H1 (cell line): ENCODE measurements around the gene DIDO1. TPM values are rescaled to one million over a fixed set of nuclear protein-coding genes. Genes with fewer than 3 reads are reported as not detected.

ENCODE experiments used
- CTCF ChIA-PET: fragments of 300-600 bp; sonication (Branson Sonifier 250); formaldehyde crosslinking; loops from one replicate; lab custom pipeline; 2021; ENCODE audit not compliant: partially characterized antibody; lab: Charles Lee
- POLR2A ChIA-PET: fragments of 300-600 bp; sonication (Branson Sonifier 250); formaldehyde crosslinking; loops from one replicate; lab custom pipeline; 2021; ENCODE audit warnings: inconsistent platforms; ENCODE audit not compliant: partially characterized antibody; lab: Charles Lee
- DNase-seq, 2 experiments: peaks; one replicate each; pipeline versions ENCODE4 v3.0.0 to v3.0.0-alpha.2; 2010 to 2022; ENCODE audit warnings: low spot score in 2 of 2, low read depth in 1 of 2, mixed read lengths in 1 of 2
- FAIRE-seq: peaks from 2 replicates; lab custom pipeline; 2011; peaks lifted over from hg19 to GRCh38; lab: Jason Lieb, UNC
- H2AFZ ChIP-seq: 2 replicates; pipeline ENCODE4 v1.8.1; 2012; ENCODE audit warnings: low read length, inconsistent platforms
- H2AK5ac ChIP-seq: 2 replicates; pipeline ENCODE4 v1.6.1; 2013; ENCODE audit warnings: low read depth, low read length
- H2BK120ac ChIP-seq: replicated peaks from 2 replicates; pipeline ENCODE3; 2013; ENCODE audit warnings: low read depth, low read length, inconsistent platforms
- H2BK12ac ChIP-seq: 2 replicates; pipeline ENCODE4 v1.6.1; 2013; ENCODE audit warnings: low read depth, low read length
- H2BK15ac ChIP-seq: 2 replicates; pipeline ENCODE4 v1.6.1; 2013; ENCODE audit warnings: low read length
- H2BK20ac ChIP-seq: 2 replicates; pipeline ENCODE4 v1.6.1; 2013; ENCODE audit warnings: low read length
- H2BK5ac ChIP-seq: 2 replicates; pipeline ENCODE4 v1.6.1; 2013; ENCODE audit warnings: low read depth, low read length
- H3K14ac ChIP-seq: 2 replicates; pipeline ENCODE4 v1.6.1; 2013; ENCODE audit warnings: inconsistent platforms; ENCODE audit not compliant: insufficient read length
- H3K18ac ChIP-seq: 2 replicates; pipeline ENCODE4 v1.6.1; 2013; ENCODE audit warnings: low read length; ENCODE audit errors: extremely low read depth
- H3K23ac ChIP-seq: 2 replicates; pipeline ENCODE4 v1.6.1; 2013; ENCODE audit warnings: inconsistent platforms; ENCODE audit not compliant: insufficient read length
- H3K23me2 ChIP-seq: 2 replicates; pipeline ENCODE4 v1.6.1; 2013; ENCODE audit warnings: low read depth, low read length
- H3K27ac ChIP-seq: 2 replicates; pipeline ENCODE4 v1.6.1; 2011; ENCODE audit warnings: low read depth, low read length, inconsistent platforms
- H3K27me3 ChIP-seq, 4 experiments: replicated peaks in 1 of 4; 1 replicate in 1 of 4; 2 replicates in 3 of 4; pipeline versions ENCODE4 v1.6.1 to v1.8.1; 2011 to 2013; ENCODE audit warnings: low read length in 3 of 4, mild to moderate bottlenecking in 3 of 4, inconsistent platforms in 2 of 4, mixed read lengths in 2 of 4, moderate library complexity in 1 of 4; ENCODE audit not compliant: control insufficient read depth in 3 of 4, insufficient read depth in 3 of 4; ENCODE audit errors: extremely low read depth in 1 of 4
- H3K36me3 ChIP-seq, 4 experiments: 2 replicates each; pipeline versions ENCODE4 v1.6.1 to v1.8.1; 2011 to 2013; ENCODE audit warnings: mild to moderate bottlenecking in 4 of 4, low read length in 3 of 4, moderate library complexity in 2 of 4, control low read depth in 1 of 4, inconsistent platforms in 1 of 4; ENCODE audit not compliant: insufficient read depth in 4 of 4, control insufficient read depth in 2 of 4
- H3K4ac ChIP-seq: replicated peaks from 2 replicates; pipeline ENCODE3; 2013; ENCODE audit warnings: low read length, low read depth, mixed read lengths, inconsistent platforms; ENCODE audit not compliant: insufficient read length
- H3K4me1 ChIP-seq, 4 experiments: replicated peaks in 1 of 4; 1 replicate in 1 of 4; 2 replicates in 3 of 4; pipeline versions ENCODE4 v1.6.1 to v1.8.1; 2011 to 2013; ENCODE audit warnings: low read length in 3 of 4, inconsistent platforms in 2 of 4, mixed read lengths in 1 of 4; ENCODE audit not compliant: insufficient read depth in 4 of 4, control insufficient read depth in 3 of 4
- H3K4me2 ChIP-seq, 2 experiments: 2 replicates each; pipeline versions ENCODE4 v1.6.1 to v1.8.1; 2011 to 2013; ENCODE audit warnings: low read depth in 2 of 2, low read length in 2 of 2, control low read depth in 1 of 2, inconsistent platforms in 1 of 2, mild to moderate bottlenecking in 1 of 2; ENCODE audit not compliant: insufficient read depth in 1 of 2
- H3K4me3 ChIP-seq, 4 experiments: fragments of 200-600, 300-600 bp in 1 of 4; sonication (generic), shearing (Covaris generic), sonication (Bioruptor Twin) in 1 of 4; 2 replicates each; pipeline versions ENCODE4 v1.5.1 to v1.8.1; 2011 to 2016; ENCODE audit warnings: low read length in 4 of 4, low read depth in 3 of 4, control low read depth in 2 of 4, inconsistent platforms in 2 of 4, mild to moderate bottlenecking in 2 of 4, mixed read lengths in 1 of 4, moderate library complexity in 1 of 4; ENCODE audit not compliant: insufficient read depth in 2 of 4; ENCODE audit errors: extremely low read depth in 1 of 4
- H3K56ac ChIP-seq: replicated peaks from 2 replicates; pipeline ENCODE3; 2013; ENCODE audit warnings: low read depth, mild to moderate bottlenecking, mixed read lengths, low read length, inconsistent platforms; ENCODE audit not compliant: insufficient read length
- H3K79me1 ChIP-seq: 2 replicates; pipeline ENCODE4 v1.6.1; 2013; ENCODE audit warnings: low read depth, low read length, control low read depth
- H3K79me2 ChIP-seq, 2 experiments: 2 replicates each; pipeline versions ENCODE4 v1.6.1 to v1.8.1; 2012 to 2013; ENCODE audit warnings: low read length in 2 of 2, mild to moderate bottlenecking in 2 of 2, inconsistent platforms in 1 of 2; ENCODE audit not compliant: insufficient read depth in 2 of 2, control insufficient read depth in 1 of 2
- H3K9ac ChIP-seq, 4 experiments: replicated peaks in 1 of 4; 1 replicate in 1 of 4; 2 replicates in 3 of 4; pipeline versions ENCODE4 v1.6.1 to v1.8.1; 2011 to 2013; ENCODE audit warnings: low read depth in 3 of 4, low read length in 3 of 4, control low read depth in 2 of 4, mild to moderate bottlenecking in 2 of 4, moderate library complexity in 2 of 4, inconsistent platforms in 1 of 4; ENCODE audit errors: extremely low read depth in 1 of 4
- H3K9me3 ChIP-seq, 2 experiments: 2 replicates each; pipeline versions ENCODE4 v1.6.1 to v1.8.1; 2012 to 2013; ENCODE audit warnings: mild to moderate bottlenecking in 2 of 2, moderate library complexity in 2 of 2, control low read depth in 1 of 2, inconsistent platforms in 1 of 2, low read depth in 1 of 2, low read length in 1 of 2, mixed read lengths in 1 of 2; ENCODE audit not compliant: insufficient read depth in 2 of 2
- H4K20me1 ChIP-seq, 2 experiments: replicated peaks in 1 of 2; 2 replicates each; pipeline versions ENCODE3 to v1.8.1; 2011 to 2013; ENCODE audit warnings: inconsistent platforms in 2 of 2, low read length in 2 of 2, mild to moderate bottlenecking in 1 of 2; ENCODE audit not compliant: insufficient read depth in 2 of 2, control insufficient read depth in 1 of 2
- H4K5ac ChIP-seq: 2 replicates; pipeline ENCODE4 v1.6.1; 2013; ENCODE audit warnings: low read length, low read depth, mixed read lengths, inconsistent platforms; ENCODE audit not compliant: insufficient read length
- H4K8ac ChIP-seq: 2 replicates; pipeline ENCODE4 v1.8.0; 2013; ENCODE audit warnings: mild to moderate bottlenecking, moderate library complexity, low read length, inconsistent platforms; ENCODE audit not compliant: insufficient read depth; ENCODE audit errors: extremely low read depth
- H4K91ac ChIP-seq: replicated peaks from 2 replicates; pipeline ENCODE3; 2013; ENCODE audit warnings: low read length, mixed read lengths, inconsistent platforms; ENCODE audit not compliant: insufficient read length
- ATF3 ChIP-seq: IDR thresholded peaks from 2 replicates; pipeline ENCODE4 v1.6.1; 2011; ENCODE audit warnings: low read depth, mild to moderate bottlenecking, low read length; ENCODE audit not compliant: insufficient read depth
- EZH2 ChIP-seq: fragments of 200-600 bp; sonication (generic); IDR thresholded peaks from 2 replicates; pipeline ENCODE4 v1.7.1; 2012; ENCODE audit warnings: low read depth, mild to moderate bottlenecking, moderate library complexity, low read length, inconsistent platforms; ENCODE audit not compliant: severe bottlenecking
- FOSL1 ChIP-seq: IDR thresholded peaks from 2 replicates; pipeline ENCODE4 v1.6.1; 2011; ENCODE audit warnings: mild to moderate bottlenecking, low read depth, low read length, moderate library complexity; ENCODE audit not compliant: insufficient read depth
- HDAC2 ChIP-seq, 2 experiments: fragments of 300-600 bp in 1 of 2; sonication (generic) in 1 of 2; IDR thresholded peaks; 2 replicates each; pipeline ENCODE4 v1.6.1; 2011 to 2012; ENCODE audit warnings: low read depth in 2 of 2, low read length in 2 of 2, mild to moderate bottlenecking in 2 of 2, moderate library complexity in 2 of 2, borderline replicate concordance in 1 of 2, inconsistent platforms in 1 of 2
- RAD21 ChIP-seq, 2 experiments: IDR thresholded peaks in 1 of 2; conservative IDR thresholded peaks in 1 of 2; 2 replicates each; pipeline ENCODE4 v1.6.1; 2011; ENCODE audit warnings: low read depth in 2 of 2, low read length in 2 of 2, improper control_type of control experiment in 1 of 2, inconsistent platforms in 1 of 2, mild to moderate bottlenecking in 1 of 2, moderate library complexity in 1 of 2
- RBBP5 ChIP-seq: IDR thresholded peaks from 2 replicates; pipeline ENCODE4 v1.7.1; 2012; ENCODE audit warnings: low read depth, mild to moderate bottlenecking, inconsistent platforms, low read length, moderate library complexity, borderline replicate concordance
- RFX5 ChIP-seq: IDR thresholded peaks from 2 replicates; pipeline ENCODE4 v1.6.1; 2011; ENCODE audit warnings: low read depth, low read length, improper control_type of control experiment, borderline replicate concordance
- SP2 ChIP-seq: IDR thresholded peaks from 2 replicates; pipeline ENCODE4 v1.6.1; 2012; ENCODE audit warnings: mild to moderate bottlenecking, low read length, inconsistent platforms
- TAF7 ChIP-seq: optimal IDR thresholded peaks from 2 replicates; pipeline ENCODE3; 2011; ENCODE audit warnings: low read depth, mild to moderate bottlenecking, inconsistent platforms, low read length, moderate library complexity, borderline replicate concordance
- ZNF274 ChIP-seq: IDR thresholded peaks from 2 replicates; pipeline ENCODE4 v1.7.0; 2012; ENCODE audit warnings: low read length, borderline replicate concordance; ENCODE audit errors: extremely low read depth
- WGBS, 2 experiments: shearing (Covaris generic) in 1 of 2; methylation state at CpG; one replicate each; pipeline versions ENCODE4 v1.1.6 to v1.1.7; 2013 to 2015; ENCODE audit warnings: low lambda C conversion rate in 2 of 2, mixed read lengths in 2 of 2, inconsistent platforms in 1 of 2, low coverage in 1 of 2, missing lambda C conversion rate in 1 of 2; ENCODE audit not compliant: insufficient replicate concordance in 2 of 2, insufficient coverage in 1 of 2, insufficient read length in 1 of 2; ENCODE audit errors: extremely low coverage in 1 of 2, missing lambda C conversion rate in 1 of 2; 5-methylcytosine and 5-hydroxymethylcytosine counted together
- polyA plus RNA-seq, 7 experiments: library from polyadenylated mRNA; depleted of rRNA in 3 of 7; stranded (reverse) in 5 of 7; unstranded in 2 of 7; fragments of >200 nt in 5 of 7; fragments of 200-250 nt in 2 of 7; gene quantifications; 1 replicate in 5 of 7; 2 replicates in 1 of 7; 4 replicates in 1 of 7; pipeline versions ENCODE4 v1.2.1 to v1.2.3, GENCODE V29; 2011 to 2013; ENCODE audit warnings: missing spikeins in 2 of 7, mixed read lengths in 2 of 7
- total RNA-seq: library from RNA; stranded (reverse); fragmentation: NEBNext Ultra II Directional; extraction: Animal tissue kit (Norgen Biotek cat#: 25700); gene quantifications from 2 replicates; pipeline ENCODE4 v1.2.1, GENCODE V29; 2021

DIDO1 gene
- total and polyA plus RNA-seq, 2 of the 8 experiments (the other 6 are each of a cell fraction or from before 2014, with no cell fraction given): 53.6 to 82.8 TPM

- DNase-seq: no peak
- 92% methylated on average over 32 of the region's 32 CpGs; no CpG with 5 or more reads in 1 of the 2 experiments for WGBS, 2 experiments
- POLR2A ChIA-PET: interaction anchor here (1.5 to 1.8 kb wide), 2 partner anchors 22 to 25 kb away, joined by 3 to 5 read pairs; partner anchors contain the start of gene GID8
- no peak for TF ChIP-seq ZNF274
- no peak for TF ChIP-seq RAD21 (IDR thresholded peaks at IDR 0.05 in 1 of 2, conservative IDR thresholded peaks at IDR 0.05 in 1 of 2; ENCODE audit: low read depth in 2 of 2, low read length in 2 of 2)
- TF ChIP-seq EZH2: no peak
- no peak for TF ChIP-seq FOSL1
- no peak for TF ChIP-seq RFX5
- TF ChIP-seq RBBP5: no peak
- no peak for TF ChIP-seq ATF3
- no peak for TF ChIP-seq HDAC2 (IDR thresholded peaks at IDR 0.05; ENCODE audit: borderline replicate concordance in 1 of 2, low read depth in 2 of 2, low read length in 2 of 2)
- TF ChIP-seq TAF7: no peak
- no peak for TF ChIP-seq SP2
These were observed 36.7 kb upstream of the DIDO1 start for GRCh38 chr20:62962891-62963613.

More at GRCh38 chr20:62962891-62963613, 36.7 kb upstream of the DIDO1 start:
- Histone ChIP-seq H4K91ac (no peak overlapping the region), H2AK5ac (no peak overlapping the region), H3K4ac (no peak overlapping the region), H3K27ac (no peak overlapping the region), H3K23me2 (no peaks in the 10 kb centered on the region), H2BK120ac (no peak overlapping the region), H2BK20ac (no peak overlapping the region), H3K23ac (no peak overlapping the region), H3K36me3 (peaks cover 0 to 7% (median under 1%) of the 10 kb centered on the region in 4 experiments; a peak in 4 of 8 replicates), H4K20me1 (peaks cover 0 to 10% of the 10 kb centered on the region in 2 experiments), H4K8ac (no peak overlapping the region), H2AFZ (no peak overlapping the region), H3K18ac (no peak overlapping the region), H3K79me1 (no peaks in the 10 kb centered on the region), H3K9ac (no peak overlapping the region), H2BK15ac (no peak overlapping the region), H3K4me2 (no peak overlapping the region), H3K9me3 (no peaks in the 10 kb centered on the region), H3K56ac (no peak overlapping the region), H3K79me2 (no peaks in the 10 kb centered on the region), H4K5ac (no peak overlapping the region), H2BK5ac (no peak overlapping the region), H3K14ac (no peak overlapping the region), H3K4me1 (peaks cover 0 to 3% (median 0%) of the 10 kb centered on the region in 4 experiments; a peak in 2 of 7 replicates), H2BK12ac (no peak overlapping the region), H3K27me3 (no peaks in the 10 kb centered on the region), H3K4me3 (no peak overlapping the region)
- FAIRE-seq: no peak
- CTCF ChIA-PET: interaction anchor here (1.0 to 1.2 kb wide), 3 partner anchors 9 to 19 kb away, joined by 3 to 4 read pairs (median 3); no protein-coding TSS in a partner anchor
